Measurements from ENCODE around the gene CBX1. TPM values are rescaled to one million over a fixed set of nuclear protein-coding genes. Genes with fewer than 3 reads are reported as not detected.

The CBX1 gene
- total and polyA plus RNA-seq, 2 of the 4 experiments (the other 2 are of a cell fraction), result 35.0 to 54.9 TPM

DNA sequence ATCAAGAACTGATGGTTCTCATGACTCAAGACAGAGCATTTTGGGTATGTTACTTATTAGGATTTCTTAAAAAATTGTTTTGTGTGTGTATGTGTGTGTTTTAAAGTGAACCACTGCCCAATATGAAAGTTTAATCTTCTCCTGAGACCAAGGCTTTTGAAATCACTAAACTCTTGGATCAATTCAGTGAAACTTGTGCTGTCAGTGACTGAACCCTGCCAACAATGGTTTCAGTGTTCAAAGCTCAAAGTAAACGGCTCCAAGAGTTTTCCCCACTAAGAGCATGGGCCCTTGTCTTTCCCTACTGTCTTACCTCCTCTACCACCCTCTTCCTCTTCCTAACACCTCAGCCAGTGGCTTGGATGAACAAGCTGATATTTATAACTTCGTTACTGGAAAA lies 31.1 kb downstream of the CBX1 start:
- no TSS peak for BruUV-seq (replicated peaks)
- Histone ChIP-seq H3K9me1 (ENCODE audit: insufficient read depth, low read length) (no peaks in the 10 kb centered on the region; the same call in 1 of the 2 replicates), H2BK120ac (ENCODE audit: low read depth, low read length) (no peak overlapping the region), H3K9ac (ENCODE audit: low read depth, low read length) (no peak overlapping the region), H2AK9ac (replicated peaks; ENCODE audit: low read depth, low read length, poor library complexity) (no peak overlapping the region), H4K20me1 (ENCODE audit: insufficient read depth, low read length) (peaks cover 5% of the 10 kb centered on the region; the same call in 1 of the 2 replicates), H4K91ac (ENCODE audit: insufficient read depth, low read depth, low read length) (no peak overlapping the region), H2BK15ac (ENCODE audit: low read depth, low read length) (no peak overlapping the region), H2BK5ac (ENCODE audit: low read depth, low read length, poor library complexity, severe bottlenecking) (no peak overlapping the region), H3K4me1 (ENCODE audit: control insufficient read depth, insufficient read depth, low read length) (peaks cover 4% of the 10 kb centered on the region), H3K18ac (ENCODE audit: low read depth, low read length) (no peak overlapping the region), H3K36me3 (ENCODE audit: control insufficient read depth, insufficient read depth, low read length) (peaks cover 37% of the 10 kb centered on the region), H4K8ac (ENCODE audit: low read depth in 2 of 2, low read length in 2 of 2) (no peak overlapping the region), H3K14ac (replicated peaks; ENCODE audit: low read depth, low read length) (no peak overlapping the region), H3K27me3 (ENCODE audit: control insufficient read depth, insufficient read depth, low read length) (no peaks in the 10 kb centered on the region), H3K9me3 (ENCODE audit: control insufficient read depth, insufficient read depth, low read length) (no peaks in the 10 kb centered on the region), H3K4ac (ENCODE audit: low read depth, low read length) (no peak overlapping the region), H3K27ac (ENCODE audit: insufficient read depth, low read length) (no peak overlapping the region), H3K23ac (ENCODE audit: low read depth, low read length) (no peak overlapping the region), H3K56ac (ENCODE audit: extremely low read depth, insufficient read depth, low read length) (no peak overlapping the region), H3K4me3 (ENCODE audit: insufficient read depth, low read depth, low read length) (no peak overlapping the region), H2AFZ (replicated peaks; ENCODE audit: low read length, poor library complexity) (no peak overlapping the region), H3K4me2 (ENCODE audit: low read depth, low read length) (no peak overlapping the region), H2BK20ac (ENCODE audit: low read depth, low read length) (no peak overlapping the region), H3K79me1 (ENCODE audit: low read depth in 1 of 2, low read length in 2 of 2) (peaks cover 24 to 45% of the 10 kb centered on the region in 2 experiments), H2AK5ac (ENCODE audit: low read depth, low read length) (no peak overlapping the region), H4K5ac (ENCODE audit: low read depth, low read length) (no peak overlapping the region)
- dilution Hi-C loops (cut with HindIII; ENCODE audit: low sequenced_read_pairs, unreplicated experiment) (no loop called here), in situ Hi-C loops (cut with MboI; ENCODE audit: low sequenced_read_pairs) (no loop called here), intact Hi-C loops (cut with micrococcal nuclease) (no loop called here)
- TF ChIP-seq POLR2A (IDR thresholded peaks at IDR 0.05; ENCODE audit: low read depth, low read length), result no peak
- no peak for TF ChIP-seq MXI1 (IDR thresholded peaks at IDR 0.05; ENCODE audit: borderline replicate concordance, low read depth, low read length)
- no peak for TF ChIP-seq MAFK (IDR thresholded peaks at IDR 0.05; ENCODE audit: low read depth, low read length)
- no peak for TF ChIP-seq RAD21 (IDR thresholded peaks at IDR 0.05; ENCODE audit: low read length)
- TF ChIP-seq CHD1 (IDR thresholded peaks at IDR 0.05; ENCODE audit: low read depth, low read length), result no peak
- TF ChIP-seq, protein P1, sequence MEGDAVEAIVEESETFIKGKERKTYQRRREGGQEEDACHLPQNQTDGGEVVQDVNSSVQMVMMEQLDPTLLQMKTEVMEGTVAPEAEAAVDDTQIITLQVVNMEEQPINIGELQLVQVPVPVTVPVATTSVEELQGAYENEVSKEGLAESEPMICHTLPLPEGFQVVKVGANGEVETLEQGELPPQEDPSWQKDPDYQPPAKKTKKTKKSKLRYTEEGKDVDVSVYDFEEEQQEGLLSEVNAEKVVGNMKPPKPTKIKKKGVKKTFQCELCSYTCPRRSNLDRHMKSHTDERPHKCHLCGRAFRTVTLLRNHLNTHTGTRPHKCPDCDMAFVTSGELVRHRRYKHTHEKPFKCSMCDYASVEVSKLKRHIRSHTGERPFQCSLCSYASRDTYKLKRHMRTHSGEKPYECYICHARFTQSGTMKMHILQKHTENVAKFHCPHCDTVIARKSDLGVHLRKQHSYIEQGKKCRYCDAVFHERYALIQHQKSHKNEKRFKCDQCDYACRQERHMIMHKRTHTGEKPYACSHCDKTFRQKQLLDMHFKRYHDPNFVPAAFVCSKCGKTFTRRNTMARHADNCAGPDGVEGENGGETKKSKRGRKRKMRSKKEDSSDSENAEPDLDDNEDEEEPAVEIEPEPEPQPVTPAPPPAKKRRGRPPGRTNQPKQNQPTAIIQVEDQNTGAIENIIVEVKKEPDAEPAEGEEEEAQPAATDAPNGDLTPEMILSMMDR (conservative IDR thresholded peaks at IDR 0.05; ENCODE audit: low read depth, low read length), result no peak
- no peak for TF ChIP-seq CEBPB (IDR thresholded peaks at IDR 0.05; ENCODE audit: low read depth, low read length)
- TF ChIP-seq BHLHE40 (IDR thresholded peaks at IDR 0.05; ENCODE audit: low read depth, low read length), result no peak
- no peak for TF ChIP-seq NFE2L2 (IDR thresholded peaks at IDR 0.05; ENCODE audit: low read depth, low read length)
- TF ChIP-seq ELK1 (IDR thresholded peaks at IDR 0.05; ENCODE audit: borderline replicate concordance, low read depth, low read length), result no peak
- TF ChIP-seq RFX5 (IDR thresholded peaks at IDR 0.05; ENCODE audit: low read depth, low read length), result no peak
- TF ChIP-seq FOS (IDR thresholded peaks at IDR 0.05; ENCODE audit: low read depth, low read length), result no peak
- no peak for ATAC-seq (ENCODE audit: low read depth)
- no CpG with 5 or more reads among the region's 2 CpGs for WGBS, 2 experiments (ENCODE audit: extremely low coverage in 2 of 2, insufficient read length in 1 of 2)
- CTCF ChIA-PET, result interaction anchor here (0.9 kb wide), 1 partner anchor 27 kb away, joined by 3 read pairs; no protein-coding TSS in a partner anchor
- no peak for DNase-seq
- POLR2A ChIA-PET (ENCODE audit: unreplicated experiment), result interaction anchor here (0.5 to 0.6 kb wide), 2 partner anchors 19 to 43 kb away, joined by 3 read pairs; no protein-coding TSS in a partner anchor
